GM23338 (cell line): ENCODE measurements around the gene TRIM27. TPM values are rescaled to one million over a fixed set of nuclear protein-coding genes. Genes with fewer than 3 reads are reported as not detected.

Experiments used
- ATAC-seq: fragments of 200-7000 bp; cut with Tn5 transposase; 3 replicates; pipeline ENCODE4 v1.9.1; 2020
- DNase-seq: peaks from one replicate; pipeline ENCODE4 v3.0.0-alpha.2; 2015; ENCODE audit warnings: low spot score
- H2AFZ ChIP-seq: fragments of 200-600 bp; sonication (generic); 2 replicates; pipeline ENCODE4 v1.8.0; 2016; ENCODE audit warnings: antibody characterized with exemption, mild to moderate bottlenecking, moderate library complexity
- H3F3A ChIP-seq: fragments of 200-600 bp; sonication (generic); replicated peaks from 2 replicates; pipeline ENCODE4 v1.8.0; 2017; ENCODE audit warnings: antibody characterized with exemption, mixed run types, low read depth
- H3K27ac ChIP-seq: fragments of 200-600 bp; sonication (generic); 2 replicates; pipeline ENCODE4 v1.6.1; 2016; ENCODE audit warnings: low read depth
- H3K27me3 ChIP-seq: fragments of 200-600 bp; sonication (generic); 2 replicates; pipeline ENCODE4 v1.8.0; 2016; ENCODE audit warnings: mild to moderate bottlenecking, mixed run types, moderate library complexity; ENCODE audit not compliant: insufficient read depth
- H3K36me3 ChIP-seq: fragments of 200-600 bp; sonication (generic); 2 replicates; pipeline ENCODE4 v1.8.0; 2016; ENCODE audit warnings: mild to moderate bottlenecking; ENCODE audit not compliant: insufficient read depth
- H3K4me1 ChIP-seq: fragments of 200-600 bp; sonication (generic); 2 replicates; pipeline ENCODE4 v1.8.0; 2016; ENCODE audit warnings: mild to moderate bottlenecking, moderate library complexity; ENCODE audit not compliant: insufficient read depth
- H3K4me2 ChIP-seq: fragments of 200-600 bp; sonication (generic); 2 replicates; pipeline ENCODE4 v1.7.1; 2017; ENCODE audit warnings: mixed run types
- H3K4me3 ChIP-seq: fragments of 200-600 bp; sonication (generic); 2 replicates; pipeline ENCODE4 v1.6.1; 2016; ENCODE audit warnings: mixed run types
- H3K79me2 ChIP-seq: fragments of 200-600 bp; sonication (generic); replicated peaks from 2 replicates; pipeline ENCODE4 v1.8.0; 2017; ENCODE audit warnings: mild to moderate bottlenecking; ENCODE audit not compliant: insufficient read depth
- H3K9me2 ChIP-seq: fragments of 200-600 bp; sonication (generic); 2 replicates; pipeline ENCODE4 v1.8.0; 2017; ENCODE audit not compliant: insufficient read depth
- H4K20me1 ChIP-seq: fragments of 200-600 bp; sonication (generic); replicated peaks from 2 replicates; pipeline ENCODE4 v1.8.0; 2017; ENCODE audit warnings: mild to moderate bottlenecking; ENCODE audit not compliant: insufficient read depth
- H3K27ac Mint-ChIP-seq: 2 replicates; pipeline ENCODE4 v1.8.0; 2020; ENCODE audit warnings: inconsistent platforms, mild to moderate bottlenecking, moderate library complexity, mixed read lengths
- H3K27me3 Mint-ChIP-seq: 3 replicates; pipeline ENCODE4 v1.8.0; 2022; ENCODE audit warnings: low read depth, mild to moderate bottlenecking, moderate library complexity, mixed read lengths, inconsistent platforms; ENCODE audit not compliant: insufficient read depth, poor library complexity
- H3K36me3 Mint-ChIP-seq: 3 replicates; pipeline ENCODE4 v1.8.0; 2021; ENCODE audit warnings: low read depth, mild to moderate bottlenecking, inconsistent platforms, moderate library complexity, mixed read lengths
- H3K4me1 Mint-ChIP-seq: 3 replicates; pipeline ENCODE4 v1.8.0; 2020; ENCODE audit warnings: mild to moderate bottlenecking, inconsistent platforms, mixed read lengths
- H3K4me3 Mint-ChIP-seq: 3 replicates; pipeline ENCODE4 v1.8.0; 2021; ENCODE audit warnings: moderate library complexity, mild to moderate bottlenecking, inconsistent platforms, mixed read lengths
- H3K9me3 Mint-ChIP-seq: 3 replicates; pipeline ENCODE4 v1.8.0; 2020; ENCODE audit warnings: moderate library complexity, mild to moderate bottlenecking, inconsistent platforms, mixed read lengths
- CREB1 ChIP-seq: fragments of 250-450 bp; sonication (Bioruptor Pico); IDR thresholded peaks from 2 replicates; pipeline ENCODE4 v1.5.0; 2020; ENCODE audit warnings: low read depth, mild to moderate bottlenecking, moderate library complexity
- EZH2 ChIP-seq: fragments of 200-600 bp; sonication (generic); IDR thresholded peaks from one replicate; pipeline ENCODE4 v1.8.0; 2017; ENCODE audit warnings: antibody characterized with exemption, mild to moderate bottlenecking, low read depth; ENCODE audit not compliant: unreplicated experiment
- POLR2AphosphoS5 ChIP-seq: IDR thresholded peaks from 2 replicates; pipeline ENCODE4 v1.6.1; 2016; ENCODE audit warnings: antibody characterized with exemption, low read depth
- ZNF114 ChIP-seq: fragments of 250-450 bp; sonication (Bioruptor Pico); IDR thresholded peaks from 2 replicates; pipeline ENCODE4 v1.5.0; 2020; ENCODE audit warnings: mild to moderate bottlenecking, moderate library complexity
- ZNF331 ChIP-seq: fragments of 250-450 bp; sonication (Bioruptor Pico); IDR thresholded peaks from 2 replicates; pipeline ENCODE4 v1.5.0; 2020; ENCODE audit warnings: low read depth, mild to moderate bottlenecking, moderate library complexity
- ZNF462 ChIP-seq: fragments of 250-450 bp; sonication (Bioruptor Pico); IDR thresholded peaks from 2 replicates; pipeline ENCODE4 v1.5.0; 2020; ENCODE audit warnings: mild to moderate bottlenecking, moderate library complexity
- polyA plus RNA-seq: library from polyadenylated mRNA; unstranded; fragments of >200 nt; fragmentation: Nextera tagmentation; extraction: Ambion mirVana; gene quantifications from 2 replicates; pipeline ENCODE4 v1.2.1, GENCODE V29; 2016
- total RNA-seq: library from RNA; depleted of rRNA; stranded (reverse); fragments of >200 nt; shearing (Covaris generic); gene quantifications from 2 replicates; pipeline ENCODE4 v1.2.3, GENCODE V29; 2014

Gene TRIM27
- total and polyA plus RNA-seq, 2 experiments from 2014 or later: 43.1 to 127 TPM

- H3K9me3 Mint-ChIP-seq: peaks cover 10% of the 10 kb centered on the region; the same call in 2 of the 3 replicates
- H3K36me3 Mint-ChIP-seq: peaks cover 5% of the 10 kb centered on the region; the same call in 2 of the 3 replicates
- peaks cover 27% of the 10 kb centered on the region for H3K4me1 Mint-ChIP-seq
- no peaks in the 10 kb centered on the region for H3F3A ChIP-seq
- no peak overlapping the region for H2AFZ ChIP-seq
- H3K27me3 ChIP-seq: no peaks in the 10 kb centered on the region
- H3K4me3 Mint-ChIP-seq: no peak overlapping the region
- H3K4me1 ChIP-seq: peaks cover 10% of the 10 kb centered on the region
- no peaks in the 10 kb centered on the region for H3K79me2 ChIP-seq
- H3K9me2 ChIP-seq: no peaks in the 10 kb centered on the region
- peaks cover 17% of the 10 kb centered on the region for H3K27me3 Mint-ChIP-seq
- no peaks in the 10 kb centered on the region for H3K36me3 ChIP-seq
- TF ChIP-seq EZH2 (no peak), ZNF114 (CRISPR knock-in tag) (no peak), ZNF331 (CRISPR knock-in tag) (no peak), ZNF462 (CRISPR knock-in tag) (no peak), POLR2AphosphoS5 (no peak), CREB1 (CRISPR knock-in tag) (no peak)
- H4K20me1 ChIP-seq: no peaks in the 10 kb centered on the region
- no peak overlapping the region for H3K4me2 ChIP-seq
- H3K4me3 ChIP-seq: no peak overlapping the region
- ATAC-seq: no peak
- no peak for DNase-seq
- H3K27ac Mint-ChIP-seq: no peak overlapping the region
- H3K27ac ChIP-seq: no peak overlapping the region
These were observed 47.1 kb downstream of the TRIM27 start for GRCh38 chr6:28876710-28877109.
